H1 (cell line): ENCODE measurements around the gene NRXN3. TPM values are rescaled to one million over a fixed set of nuclear protein-coding genes. Genes with fewer than 3 reads are reported as not detected.

Source experiments
- polyA plus RNA-seq, 7 experiments: library from polyadenylated mRNA; depleted of rRNA in 3 of 7; stranded (reverse) in 5 of 7; unstranded in 2 of 7; fragments of >200 nt in 5 of 7; fragments of 200-250 nt in 2 of 7; gene quantifications; 1 replicate in 5 of 7; 2 replicates in 1 of 7; 4 replicates in 1 of 7; pipeline versions ENCODE4 v1.2.1 to v1.2.3, GENCODE V29; 2011 to 2013; ENCODE audit warnings: missing spikeins in 2 of 7, mixed read lengths in 2 of 7
- total RNA-seq: library from RNA; stranded (reverse); fragmentation: NEBNext Ultra II Directional; extraction: Animal tissue kit (Norgen Biotek cat#: 25700); gene quantifications from 2 replicates; pipeline ENCODE4 v1.2.1, GENCODE V29; 2021
- TF ChIP-seq, protein P1 (sequence below): IDR thresholded peaks from 2 replicates; pipeline ENCODE4 v1.6.1; 2012; ENCODE audit warnings: low read length, inconsistent platforms
- TF ChIP-seq, protein P2 (sequence below): IDR thresholded peaks from 2 replicates; pipeline ENCODE4 v1.6.1; 2011; ENCODE audit warnings: low read depth, mild to moderate bottlenecking, low read length; ENCODE audit not compliant: insufficient read depth

NRXN3 gene
- total and polyA plus RNA-seq, 2 of the 8 experiments (the other 6 are each of a cell fraction or from before 2014, with no cell fraction given), result 2.6 to 4.1 TPM

DNA sequence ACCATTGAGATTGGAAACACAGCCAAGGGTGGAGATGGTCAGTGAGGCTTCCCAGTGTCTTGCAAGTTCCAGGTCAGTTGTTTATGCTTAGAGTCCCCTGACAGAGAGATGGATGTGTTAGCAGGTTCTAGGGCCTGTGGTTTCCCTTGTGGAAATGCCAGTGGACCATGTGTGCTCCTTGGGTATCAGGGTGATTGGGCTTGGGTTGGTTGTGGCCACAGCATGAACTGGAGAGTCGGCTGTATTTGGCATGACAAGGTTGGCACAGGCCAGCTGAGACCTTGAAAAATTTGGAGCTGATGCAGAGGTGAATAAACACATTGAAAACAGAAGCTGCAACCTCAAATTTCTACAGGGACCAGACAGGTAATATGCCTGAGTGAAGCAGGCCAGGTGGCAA, 1373.2 kb downstream of the NRXN3 start (continued):
- TF ChIP-seq, protein P1, sequence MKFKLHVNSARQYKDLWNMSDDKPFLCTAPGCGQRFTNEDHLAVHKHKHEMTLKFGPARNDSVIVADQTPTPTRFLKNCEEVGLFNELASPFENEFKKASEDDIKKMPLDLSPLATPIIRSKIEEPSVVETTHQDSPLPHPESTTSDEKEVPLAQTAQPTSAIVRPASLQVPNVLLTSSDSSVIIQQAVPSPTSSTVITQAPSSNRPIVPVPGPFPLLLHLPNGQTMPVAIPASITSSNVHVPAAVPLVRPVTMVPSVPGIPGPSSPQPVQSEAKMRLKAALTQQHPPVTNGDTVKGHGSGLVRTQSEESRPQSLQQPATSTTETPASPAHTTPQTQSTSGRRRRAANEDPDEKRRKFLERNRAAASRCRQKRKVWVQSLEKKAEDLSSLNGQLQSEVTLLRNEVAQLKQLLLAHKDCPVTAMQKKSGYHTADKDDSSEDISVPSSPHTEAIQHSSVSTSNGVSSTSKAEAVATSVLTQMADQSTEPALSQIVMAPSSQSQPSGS, result no peak
- TF ChIP-seq, protein P2, sequence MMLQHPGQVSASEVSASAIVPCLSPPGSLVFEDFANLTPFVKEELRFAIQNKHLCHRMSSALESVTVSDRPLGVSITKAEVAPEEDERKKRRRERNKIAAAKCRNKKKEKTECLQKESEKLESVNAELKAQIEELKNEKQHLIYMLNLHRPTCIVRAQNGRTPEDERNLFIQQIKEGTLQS, result no peak
